ENCODE measurements around the gene CCSER1. TPM values are rescaled to one million over a fixed set of nuclear protein-coding genes. Genes with fewer than 3 reads are reported as not detected.

CCSER1 gene
- polyA plus RNA-seq, 3 donors, result 0.09 to 0.75 (median 0.13) TPM

GRCh38 chr4:90598741-90599140 is 471.5 kb downstream of the CCSER1 start:
- H3K27ac Mint-ChIP-seq, result no peak overlapping the region
- Histone ChIP-seq H2AFZ (ENCODE audit: insufficient read depth, low read depth, low read length, poor library complexity, severe bottlenecking) (no peak overlapping the region), H3K4me1 (ENCODE audit: control insufficient read depth in 1 of 2, insufficient read depth in 2 of 2, low read length in 2 of 2) (no peaks in the 10 kb centered on the region), H3K9ac (ENCODE audit: insufficient read depth, low read length, poor library complexity, severe bottlenecking) (no peak overlapping the region), H4K20me1 (ENCODE audit: insufficient read depth, low read length) (no peaks in the 10 kb centered on the region), H3K79me2 (ENCODE audit: insufficient read depth, low read length) (no peaks in the 10 kb centered on the region), H3K9me3 (replicated peaks in 1 of 2; ENCODE audit: control insufficient read depth in 1 of 2, insufficient read depth in 1 of 2, low read length in 2 of 2) (peaks cover 0 to 4% of the 10 kb centered on the region in 2 donors), H3K27me3 (ENCODE audit: control insufficient read depth in 2 of 2, insufficient read depth in 2 of 2, low read length in 2 of 2) (no peaks in the 10 kb centered on the region), H3K27ac (ENCODE audit: low read depth in 1 of 2, low read length in 2 of 2) (no peak overlapping the region), H3K4me2 (replicated peaks; ENCODE audit: extremely low read depth, low read length, poor library complexity, severe bottlenecking) (no peak overlapping the region), H3K36me3 (replicated peaks in 1 of 2; ENCODE audit: control insufficient read depth in 1 of 2, insufficient read depth in 2 of 2, low read length in 2 of 2) (no peaks in the 10 kb centered on the region), H3K4me3 (replicated peaks in 1 of 3; ENCODE audit: low read depth in 2 of 3, low read length in 3 of 3) (no peak overlapping the region)
- no peaks in the 10 kb centered on the region for H3K4me1 Mint-ChIP-seq
- H3K36me3 Mint-ChIP-seq, result no peaks in the 10 kb centered on the region
- intact Hi-C loops (cut with micrococcal nuclease), result no loop called here
- H3K9me3 Mint-ChIP-seq, result peaks cover 0 to 10% (median 7%) of the 10 kb centered on the region in 7 donors
- no peak overlapping the region for H3K4me3 Mint-ChIP-seq
- no peaks in the 10 kb centered on the region for H3K27me3 Mint-ChIP-seq (ENCODE audit: low read depth in 3 of 3)
- WGBS (ENCODE audit: insufficient coverage), result 93% methylated on average over 2 of the region's 2 CpGs
- TF ChIP-seq CTCF (IDR thresholded peaks at IDR 0.05), result no peak
- DNase-seq, result no peak

GRCh38 chr4:90602726-90603125 is 475.5 kb downstream of the CCSER1 start:
- H3K36me3 Mint-ChIP-seq, result no peaks in the 10 kb centered on the region
- intact Hi-C loops (cut with micrococcal nuclease), result no loop called here
- no peaks in the 10 kb centered on the region for H3K27me3 Mint-ChIP-seq (ENCODE audit: low read depth in 3 of 3)
- Histone ChIP-seq H3K9ac (ENCODE audit: insufficient read depth, low read length, poor library complexity, severe bottlenecking) (no peak overlapping the region), H4K20me1 (ENCODE audit: insufficient read depth, low read length) (no peaks in the 10 kb centered on the region), H3K27me3 (ENCODE audit: control insufficient read depth in 2 of 2, insufficient read depth in 2 of 2, low read length in 2 of 2) (no peaks in the 10 kb centered on the region), H3K9me3 (replicated peaks in 1 of 2; ENCODE audit: control insufficient read depth in 1 of 2, insufficient read depth in 1 of 2, low read length in 2 of 2) (peaks cover 4 to 7% of the 10 kb centered on the region in 2 donors), H3K27ac (ENCODE audit: low read depth in 1 of 2, low read length in 2 of 2) (no peak overlapping the region), H3K36me3 (replicated peaks in 1 of 2; ENCODE audit: control insufficient read depth in 1 of 2, insufficient read depth in 2 of 2, low read length in 2 of 2) (no peaks in the 10 kb centered on the region), H3K4me3 (replicated peaks in 1 of 3; ENCODE audit: low read depth in 2 of 3, low read length in 3 of 3) (no peak overlapping the region), H3K4me2 (replicated peaks; ENCODE audit: extremely low read depth, low read length, poor library complexity, severe bottlenecking) (no peak overlapping the region), H3K79me2 (ENCODE audit: insufficient read depth, low read length) (no peaks in the 10 kb centered on the region), H2AFZ (ENCODE audit: insufficient read depth, low read depth, low read length, poor library complexity, severe bottlenecking) (no peak overlapping the region), H3K4me1 (ENCODE audit: control insufficient read depth in 1 of 2, insufficient read depth in 2 of 2, low read length in 2 of 2) (no peaks in the 10 kb centered on the region)
- H3K27ac Mint-ChIP-seq, result no peak overlapping the region
- peaks cover 0 to 13% (median 8%) of the 10 kb centered on the region in 7 donors for H3K9me3 Mint-ChIP-seq
- no peak overlapping the region for H3K4me3 Mint-ChIP-seq
- no peak for DNase-seq
- WGBS (ENCODE audit: insufficient coverage), result no CpG with 5 or more reads among the region's 4 CpGs
- H3K4me1 Mint-ChIP-seq, result no peaks in the 10 kb centered on the region
- no peak for TF ChIP-seq CTCF (IDR thresholded peaks at IDR 0.05)

Data from CD14-positive monocyte (primary cell).